ENCODE results near the gene SPTLC2. TPM values are rescaled to one million over a fixed set of nuclear protein-coding genes. Genes with fewer than 3 reads are reported as not detected.
"Not testable (repeated sequence)": the region's sequence is repeated elsewhere in the genome, so short reads cannot be mapped to it uniquely, and the experiment has no call there.

SPTLC2 gene
- total RNA-seq, 1 donor from 2014 or later = 28.1 TPM

- Mint-ChIP-seq H3K27me3 (ENCODE audit: unreplicated experiment) (no peaks in the 10 kb centered on the region), H3K4me1 (ENCODE audit: unreplicated experiment) (no peaks in the 10 kb centered on the region), H3K36me3 (ENCODE audit: unreplicated experiment) (peaks cover 17% of the 10 kb centered on the region), H3K9me3 (ENCODE audit: unreplicated experiment) (no peaks in the 10 kb centered on the region), H3K27ac (ENCODE audit: unreplicated experiment) (no peak overlapping the region), H3K4me3 (ENCODE audit: unreplicated experiment) (no peak overlapping the region)
- no peak for DNase-seq (ENCODE audit: extremely low spot score, unreplicated experiment)
- no peak for TF ChIP-seq CTCF (IDR thresholded peaks at IDR 0.05)
Measured at GRCh38 chr14:77549451-77549850, 67.0 kb downstream of the SPTLC2 start.

DNA sequence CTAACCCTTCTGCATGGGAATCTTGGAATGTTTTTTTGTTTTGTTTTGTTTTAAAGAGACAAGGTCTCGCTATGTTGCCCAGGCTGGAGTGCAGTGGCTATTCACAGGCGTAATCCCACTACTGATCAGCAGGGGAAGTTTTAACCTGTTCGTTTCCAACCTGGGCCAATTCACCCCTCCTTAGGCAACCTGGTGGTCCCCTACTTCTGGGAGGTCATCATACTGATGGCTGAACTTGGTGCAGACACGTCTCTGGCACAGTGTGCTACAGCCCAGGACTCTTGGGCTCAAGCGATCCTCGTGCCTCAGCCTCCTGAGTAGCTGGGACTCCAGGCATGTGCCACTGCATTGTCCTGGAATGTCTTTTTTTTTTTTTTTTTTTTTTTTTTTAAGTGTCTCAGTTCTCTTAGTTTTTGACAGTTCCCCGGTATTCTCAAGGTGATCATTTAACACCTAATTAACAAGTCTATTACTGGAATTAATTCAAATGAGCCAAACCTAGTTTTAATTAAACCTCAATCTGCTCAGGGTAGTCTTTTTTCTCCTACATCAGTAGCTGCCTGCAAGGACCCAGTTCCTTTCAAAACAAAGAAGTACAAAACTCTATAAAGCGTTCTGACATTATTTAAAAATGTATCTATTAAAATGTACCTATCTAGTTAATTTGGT, 68.8 kb downstream of the SPTLC2 start:
- no peaks in the 10 kb centered on the region for H3K9me3 Mint-ChIP-seq (ENCODE audit: unreplicated experiment)
- peaks cover 16% of the 10 kb centered on the region for H3K36me3 Mint-ChIP-seq (ENCODE audit: unreplicated experiment)
- peaks cover 3% of the 10 kb centered on the region for H3K4me1 Mint-ChIP-seq (ENCODE audit: unreplicated experiment)
- peak; percentile 11 for TF ChIP-seq CTCF (IDR thresholded peaks at IDR 0.05)
- no peak overlapping the region for H3K4me3 Mint-ChIP-seq (ENCODE audit: unreplicated experiment)
- no peak overlapping the region for H3K27ac Mint-ChIP-seq (ENCODE audit: unreplicated experiment)
- no peaks in the 10 kb centered on the region for H3K27me3 Mint-ChIP-seq (ENCODE audit: unreplicated experiment)
- no peak for DNase-seq (ENCODE audit: extremely low spot score, unreplicated experiment)

DNA sequence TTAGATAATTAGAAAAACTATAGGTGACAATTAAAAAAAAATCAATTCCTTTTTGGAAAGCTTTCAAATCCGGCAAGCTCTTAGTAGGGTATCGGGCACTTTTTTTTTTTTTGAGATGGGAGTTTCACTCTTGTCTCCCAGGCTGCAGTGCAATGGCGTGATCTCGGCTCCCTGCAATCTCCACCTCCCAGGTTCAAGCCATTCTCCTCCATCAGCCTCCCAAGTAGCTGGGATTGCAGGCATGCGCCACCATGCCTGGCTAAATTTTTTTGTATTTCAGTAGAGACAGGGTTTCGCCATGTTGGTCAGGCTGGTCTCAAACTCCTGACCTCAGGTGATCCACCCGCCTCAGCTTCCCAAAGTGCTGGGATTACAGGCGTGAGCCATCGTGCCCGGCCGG, 71.3 kb downstream of the SPTLC2 start:
- H3K27ac Mint-ChIP-seq (ENCODE audit: unreplicated experiment); H3K4me1 Mint-ChIP-seq (ENCODE audit: unreplicated experiment); H3K9me3 Mint-ChIP-seq (ENCODE audit: unreplicated experiment); H3K4me3 Mint-ChIP-seq (ENCODE audit: unreplicated experiment); DNase-seq (ENCODE audit: extremely low spot score, unreplicated experiment); H3K27me3 Mint-ChIP-seq (ENCODE audit: unreplicated experiment): not testable (repeated sequence)
- H3K36me3 Mint-ChIP-seq (ENCODE audit: unreplicated experiment) = peaks cover 13% of the 10 kb centered on the region

DNA sequence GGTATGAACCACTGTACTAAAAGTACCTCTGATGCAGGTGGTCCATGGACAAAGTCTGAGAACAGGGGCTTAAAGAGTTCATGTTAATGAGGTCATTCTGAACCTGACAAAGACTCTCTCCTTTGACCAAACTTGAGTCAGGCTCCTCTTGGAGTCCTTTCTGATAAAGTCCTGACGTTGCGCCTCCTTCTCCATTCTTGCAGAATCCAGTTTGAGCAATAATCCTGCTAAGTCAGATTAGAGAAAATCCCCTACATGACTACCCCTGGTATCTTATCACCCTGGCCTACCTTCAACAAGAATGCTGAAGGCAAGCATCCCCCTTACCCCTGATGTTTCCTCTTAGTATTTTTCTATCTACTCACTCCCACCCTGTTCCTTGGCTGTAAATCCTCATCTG, 71.9 kb downstream of the SPTLC2 start:
- Mint-ChIP-seq H3K27ac (ENCODE audit: unreplicated experiment) (no peak overlapping the region), H3K9me3 (ENCODE audit: unreplicated experiment) (no peaks in the 10 kb centered on the region)

DNA sequence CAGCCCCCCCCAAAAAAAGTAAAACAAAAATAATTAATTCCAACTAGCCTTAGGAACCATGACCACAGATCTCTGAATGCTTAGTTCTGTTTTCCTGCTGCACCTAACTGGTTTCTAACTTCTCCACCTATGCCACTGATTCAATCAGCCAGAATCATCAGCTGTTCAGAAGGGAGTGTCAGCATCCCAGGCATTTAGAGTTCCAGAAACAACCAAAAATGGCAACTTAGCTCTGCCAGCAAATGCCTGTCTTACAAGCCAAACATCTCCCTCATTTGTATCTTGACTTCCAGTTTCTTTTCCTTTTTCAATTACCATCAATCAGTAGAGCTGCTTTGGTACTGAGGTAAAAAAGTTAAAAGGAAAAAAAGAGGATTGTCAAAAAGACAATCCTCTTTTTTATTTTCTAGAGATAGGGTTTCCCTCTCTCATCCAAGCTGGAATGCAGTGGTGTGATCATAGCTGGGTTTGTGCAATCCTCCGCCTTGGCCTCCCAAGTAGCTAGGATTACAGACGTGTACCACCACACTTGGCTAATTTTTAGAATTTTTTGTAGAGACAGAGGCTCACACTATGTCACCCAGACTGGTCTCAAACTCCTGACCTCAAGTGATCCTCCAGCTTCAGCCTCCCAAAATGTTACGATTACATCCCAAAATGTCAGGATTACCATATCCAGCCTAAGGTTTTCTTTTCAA, 72.7 kb downstream of the SPTLC2 start:
- no peak for TF ChIP-seq CTCF (IDR thresholded peaks at IDR 0.05)
- DNase-seq (ENCODE audit: extremely low spot score, unreplicated experiment) = no peak
- Mint-ChIP-seq H3K4me3 (ENCODE audit: unreplicated experiment) (no peak overlapping the region), H3K27ac (ENCODE audit: unreplicated experiment) (no peak overlapping the region), H3K9me3 (ENCODE audit: unreplicated experiment) (no peaks in the 10 kb centered on the region), H3K36me3 (ENCODE audit: unreplicated experiment) (peaks cover 13% of the 10 kb centered on the region), H3K4me1 (ENCODE audit: unreplicated experiment) (peaks cover 7% of the 10 kb centered on the region), H3K27me3 (ENCODE audit: unreplicated experiment) (no peaks in the 10 kb centered on the region)

More for the DNA sequence above, 71.9 kb downstream of the SPTLC2 start:
- Mint-ChIP-seq H3K36me3 (ENCODE audit: unreplicated experiment) (peaks cover 13% of the 10 kb centered on the region), H3K4me1 (ENCODE audit: unreplicated experiment) (peaks cover 7% of the 10 kb centered on the region), H3K27me3 (ENCODE audit: unreplicated experiment) (no peaks in the 10 kb centered on the region), H3K4me3 (ENCODE audit: unreplicated experiment) (no peak overlapping the region)
- DNase-seq (ENCODE audit: extremely low spot score, unreplicated experiment) = no peak
- TF ChIP-seq CTCF (IDR thresholded peaks at IDR 0.05) = no peak
